Measurements from ENCODE around the gene EXOC4.

The EXOC4 gene

GRCh38 chr7:133681529-133681928 lies 428.7 kb downstream of the EXOC4 start:
- Histone ChIP-seq H3K9ac (ENCODE audit: low read length) (no peak overlapping the region), H3K36me3 (ENCODE audit: control insufficient read depth, insufficient read depth, low read length) (no peaks in the 10 kb centered on the region), H3K9me3 (ENCODE audit: control insufficient read depth, insufficient read depth, low read depth, low read length) (no peaks in the 10 kb centered on the region), H3K4me1 (ENCODE audit: control insufficient read depth, insufficient read depth, low read length) (peaks cover 16% of the 10 kb centered on the region), H3K27ac (ENCODE audit: low read depth, low read length) (no peak overlapping the region), H3K4me3 (ENCODE audit: low read depth, low read length) (no peak overlapping the region), H3K27me3 (ENCODE audit: control insufficient read depth, insufficient read depth, low read length) (no peaks in the 10 kb centered on the region)

- no peaks in the 10 kb centered on the region for H3K9me3 ChIP-seq (ENCODE audit: control insufficient read depth, insufficient read depth, low read depth, low read length)
- H3K4me3 ChIP-seq (ENCODE audit: low read depth, low read length), result no peak overlapping the region
- H3K9ac ChIP-seq (ENCODE audit: low read length), result no peak overlapping the region
- H3K27ac ChIP-seq (ENCODE audit: low read depth, low read length), result no peak overlapping the region
- no peaks in the 10 kb centered on the region for H3K36me3 ChIP-seq (ENCODE audit: control insufficient read depth, insufficient read depth, low read length)
- no peaks in the 10 kb centered on the region for H3K27me3 ChIP-seq (ENCODE audit: control insufficient read depth, insufficient read depth, low read length)
- H3K4me1 ChIP-seq (ENCODE audit: control insufficient read depth, insufficient read depth, low read length), result peaks cover 18% of the 10 kb centered on the region
These were observed 429.7 kb downstream of the EXOC4 start for GRCh38 chr7:133682364-133683181.

GRCh38 chr7:133683182-133683454 lies 430.2 kb downstream of the EXOC4 start:
- H3K4me1 ChIP-seq (ENCODE audit: control insufficient read depth, insufficient read depth, low read length), result peaks cover 18% of the 10 kb centered on the region

GRCh38 chr7:133688483-133689239 lies 435.8 kb downstream of the EXOC4 start:
- H3K27me3 ChIP-seq (ENCODE audit: control insufficient read depth, insufficient read depth, low read length), result no peaks in the 10 kb centered on the region
- no peak overlapping the region for H3K27ac ChIP-seq (ENCODE audit: low read depth, low read length)

More at GRCh38 chr7:133683182-133683454, 430.2 kb downstream of the EXOC4 start:
- H3K9me3 ChIP-seq (ENCODE audit: control insufficient read depth, insufficient read depth, low read depth, low read length), result no peaks in the 10 kb centered on the region
- no peak overlapping the region for H3K4me3 ChIP-seq (ENCODE audit: low read depth, low read length)
- no peak overlapping the region for H3K9ac ChIP-seq (ENCODE audit: low read length)
- no peaks in the 10 kb centered on the region for H3K27me3 ChIP-seq (ENCODE audit: control insufficient read depth, insufficient read depth, low read length)
- no peak overlapping the region for H3K27ac ChIP-seq (ENCODE audit: low read depth, low read length)
- no peaks in the 10 kb centered on the region for H3K36me3 ChIP-seq (ENCODE audit: control insufficient read depth, insufficient read depth, low read length)

GRCh38 chr7:133690740-133691139 lies 437.9 kb downstream of the EXOC4 start:
- Histone ChIP-seq H3K27ac (ENCODE audit: low read depth, low read length) (no peak overlapping the region), H3K4me3 (ENCODE audit: low read depth, low read length) (no peak overlapping the region), H3K9me3 (ENCODE audit: control insufficient read depth, insufficient read depth, low read depth, low read length) (no peaks in the 10 kb centered on the region), H3K36me3 (ENCODE audit: control insufficient read depth, insufficient read depth, low read length) (no peaks in the 10 kb centered on the region), H3K4me1 (ENCODE audit: control insufficient read depth, insufficient read depth, low read length) (peaks cover 3% of the 10 kb centered on the region; the same call in 1 of the 2 replicates), H3K27me3 (ENCODE audit: control insufficient read depth, insufficient read depth, low read length) (no peaks in the 10 kb centered on the region), H3K9ac (ENCODE audit: low read length) (no peak overlapping the region)

More at GRCh38 chr7:133688483-133689239, 435.8 kb downstream of the EXOC4 start:
- H3K4me3 ChIP-seq (ENCODE audit: low read depth, low read length), result no peak overlapping the region
- no peaks in the 10 kb centered on the region for H3K36me3 ChIP-seq (ENCODE audit: control insufficient read depth, insufficient read depth, low read length)
- no peaks in the 10 kb centered on the region for H3K9me3 ChIP-seq (ENCODE audit: control insufficient read depth, insufficient read depth, low read depth, low read length)
- peaks cover 3% of the 10 kb centered on the region; the same call in 1 of the 2 replicates for H3K4me1 ChIP-seq (ENCODE audit: control insufficient read depth, insufficient read depth, low read length)
- no peak overlapping the region for H3K9ac ChIP-seq (ENCODE audit: low read length)

- H3K9me3 ChIP-seq (ENCODE audit: control insufficient read depth, insufficient read depth, low read depth, low read length), result no peaks in the 10 kb centered on the region
- H3K9ac ChIP-seq (ENCODE audit: low read length), result no peak overlapping the region
- no peak overlapping the region for H3K27ac ChIP-seq (ENCODE audit: low read depth, low read length)
- H3K27me3 ChIP-seq (ENCODE audit: control insufficient read depth, insufficient read depth, low read length), result no peaks in the 10 kb centered on the region
- no peaks in the 10 kb centered on the region for H3K36me3 ChIP-seq (ENCODE audit: control insufficient read depth, insufficient read depth, low read length)
- peaks cover 3% of the 10 kb centered on the region; the same call in 1 of the 2 replicates for H3K4me1 ChIP-seq (ENCODE audit: control insufficient read depth, insufficient read depth, low read length)
- H3K4me3 ChIP-seq (ENCODE audit: low read depth, low read length), result no peak overlapping the region
These were observed 439.1 kb downstream of the EXOC4 start for GRCh38 chr7:133691727-133692610.

- no peak overlapping the region for H3K4me3 ChIP-seq (ENCODE audit: low read depth, low read length)
- H3K9ac ChIP-seq (ENCODE audit: low read length), result no peak overlapping the region
- no peak overlapping the region for H3K27ac ChIP-seq (ENCODE audit: low read depth, low read length)
- H3K9me3 ChIP-seq (ENCODE audit: control insufficient read depth, insufficient read depth, low read depth, low read length), result no peaks in the 10 kb centered on the region
- no peaks in the 10 kb centered on the region for H3K36me3 ChIP-seq (ENCODE audit: control insufficient read depth, insufficient read depth, low read length)
- H3K27me3 ChIP-seq (ENCODE audit: control insufficient read depth, insufficient read depth, low read length), result no peaks in the 10 kb centered on the region
- peaks cover 4% of the 10 kb centered on the region; the same call in 1 of the 2 replicates for H3K4me1 ChIP-seq (ENCODE audit: control insufficient read depth, insufficient read depth, low read length)
These were observed 440.4 kb downstream of the EXOC4 start for GRCh38 chr7:133693281-133693680.

- no peaks in the 10 kb centered on the region for H3K27me3 ChIP-seq (ENCODE audit: control insufficient read depth, insufficient read depth, low read length)
- H3K36me3 ChIP-seq (ENCODE audit: control insufficient read depth, insufficient read depth, low read length), result no peaks in the 10 kb centered on the region
- peaks cover 4% of the 10 kb centered on the region; the same call in 1 of the 2 replicates for H3K4me1 ChIP-seq (ENCODE audit: control insufficient read depth, insufficient read depth, low read length)
- H3K9me3 ChIP-seq (ENCODE audit: control insufficient read depth, insufficient read depth, low read depth, low read length), result no peaks in the 10 kb centered on the region
- no peak overlapping the region for H3K27ac ChIP-seq (ENCODE audit: low read depth, low read length)
- H3K9ac ChIP-seq (ENCODE audit: low read length), result no peak overlapping the region
- H3K4me3 ChIP-seq (ENCODE audit: low read depth, low read length), result no peak overlapping the region
These were observed 443.2 kb downstream of the EXOC4 start for GRCh38 chr7:133696056-133696455.

GRCh38 chr7:133697585-133697984 lies 444.7 kb downstream of the EXOC4 start:
- H3K4me3 ChIP-seq (ENCODE audit: low read depth, low read length), result no peak overlapping the region

GRCh38 chr7:133698127-133698526 lies 445.2 kb downstream of the EXOC4 start:
- Histone ChIP-seq H3K4me1 (ENCODE audit: control insufficient read depth, insufficient read depth, low read length) (peaks cover 4% of the 10 kb centered on the region; the same call in 1 of the 2 replicates), H3K27ac (ENCODE audit: low read depth, low read length) (no peak overlapping the region), H3K36me3 (ENCODE audit: control insufficient read depth, insufficient read depth, low read length) (no peaks in the 10 kb centered on the region), H3K9me3 (ENCODE audit: control insufficient read depth, insufficient read depth, low read depth, low read length) (no peaks in the 10 kb centered on the region), H3K9ac (ENCODE audit: low read length) (no peak overlapping the region), H3K27me3 (ENCODE audit: control insufficient read depth, insufficient read depth, low read length) (no peaks in the 10 kb centered on the region), H3K4me3 (ENCODE audit: low read depth, low read length) (no peak overlapping the region)

More at GRCh38 chr7:133697585-133697984, 444.7 kb downstream of the EXOC4 start:
- Histone ChIP-seq H3K27ac (ENCODE audit: low read depth, low read length) (no peak overlapping the region), H3K27me3 (ENCODE audit: control insufficient read depth, insufficient read depth, low read length) (no peaks in the 10 kb centered on the region), H3K9ac (ENCODE audit: low read length) (no peak overlapping the region), H3K9me3 (ENCODE audit: control insufficient read depth, insufficient read depth, low read depth, low read length) (no peaks in the 10 kb centered on the region), H3K4me1 (ENCODE audit: control insufficient read depth, insufficient read depth, low read length) (peaks cover 4% of the 10 kb centered on the region; the same call in 1 of the 2 replicates), H3K36me3 (ENCODE audit: control insufficient read depth, insufficient read depth, low read length) (no peaks in the 10 kb centered on the region)

Data from HUES6 (cell line).